H1 (cell line): Measurements from ENCODE around the gene VIPR2. TPM values are rescaled to one million over a fixed set of nuclear protein-coding genes. Genes with fewer than 3 reads are reported as not detected.
A peak's percentile ranks its signal among the peaks of the same experiment; 100 is the strongest.
"Not testable (repeated sequence)": the region's sequence is repeated elsewhere in the genome, so short reads cannot be mapped to it uniquely, and the experiment has no call there.

ENCODE experiments used
- CTCF ChIA-PET: fragments of 300-600 bp; sonication (Branson Sonifier 250); formaldehyde crosslinking; loops from one replicate; lab custom pipeline; 2021; ENCODE audit not compliant: partially characterized antibody; lab: Charles Lee
- POLR2A ChIA-PET: fragments of 300-600 bp; sonication (Branson Sonifier 250); formaldehyde crosslinking; loops from one replicate; lab custom pipeline; 2021; ENCODE audit warnings: inconsistent platforms; ENCODE audit not compliant: partially characterized antibody; lab: Charles Lee
- DNase-seq, 2 experiments: peaks; one replicate each; pipeline versions ENCODE4 v3.0.0 to v3.0.0-alpha.2; 2010 to 2022; ENCODE audit warnings: low spot score in 2 of 2, low read depth in 1 of 2, mixed read lengths in 1 of 2
- FAIRE-seq: peaks from 2 replicates; lab custom pipeline; 2011; peaks lifted over from hg19 to GRCh38; lab: Jason Lieb, UNC
- H2AFZ ChIP-seq: 2 replicates; pipeline ENCODE4 v1.8.1; 2012; ENCODE audit warnings: low read length, inconsistent platforms
- H2AK5ac ChIP-seq: 2 replicates; pipeline ENCODE4 v1.6.1; 2013; ENCODE audit warnings: low read depth, low read length
- H2BK120ac ChIP-seq: replicated peaks from 2 replicates; pipeline ENCODE3; 2013; ENCODE audit warnings: low read depth, low read length, inconsistent platforms
- H2BK12ac ChIP-seq: 2 replicates; pipeline ENCODE4 v1.6.1; 2013; ENCODE audit warnings: low read depth, low read length
- H2BK15ac ChIP-seq: 2 replicates; pipeline ENCODE4 v1.6.1; 2013; ENCODE audit warnings: low read length
- H2BK20ac ChIP-seq: 2 replicates; pipeline ENCODE4 v1.6.1; 2013; ENCODE audit warnings: low read length
- H2BK5ac ChIP-seq: 2 replicates; pipeline ENCODE4 v1.6.1; 2013; ENCODE audit warnings: low read depth, low read length
- H3K14ac ChIP-seq: 2 replicates; pipeline ENCODE4 v1.6.1; 2013; ENCODE audit warnings: inconsistent platforms; ENCODE audit not compliant: insufficient read length
- H3K18ac ChIP-seq: 2 replicates; pipeline ENCODE4 v1.6.1; 2013; ENCODE audit warnings: low read length; ENCODE audit errors: extremely low read depth
- H3K23ac ChIP-seq: 2 replicates; pipeline ENCODE4 v1.6.1; 2013; ENCODE audit warnings: inconsistent platforms; ENCODE audit not compliant: insufficient read length
- H3K23me2 ChIP-seq: 2 replicates; pipeline ENCODE4 v1.6.1; 2013; ENCODE audit warnings: low read depth, low read length
- H3K27ac ChIP-seq: 2 replicates; pipeline ENCODE4 v1.6.1; 2011; ENCODE audit warnings: low read depth, low read length, inconsistent platforms
- H3K27me3 ChIP-seq, 4 experiments: replicated peaks in 1 of 4; 1 replicate in 1 of 4; 2 replicates in 3 of 4; pipeline versions ENCODE4 v1.6.1 to v1.8.1; 2011 to 2013; ENCODE audit warnings: low read length in 3 of 4, mild to moderate bottlenecking in 3 of 4, inconsistent platforms in 2 of 4, mixed read lengths in 2 of 4, moderate library complexity in 1 of 4; ENCODE audit not compliant: control insufficient read depth in 3 of 4, insufficient read depth in 3 of 4; ENCODE audit errors: extremely low read depth in 1 of 4
- H3K36me3 ChIP-seq, 4 experiments: 2 replicates each; pipeline versions ENCODE4 v1.6.1 to v1.8.1; 2011 to 2013; ENCODE audit warnings: mild to moderate bottlenecking in 4 of 4, low read length in 3 of 4, moderate library complexity in 2 of 4, control low read depth in 1 of 4, inconsistent platforms in 1 of 4; ENCODE audit not compliant: insufficient read depth in 4 of 4, control insufficient read depth in 2 of 4
- H3K4ac ChIP-seq: replicated peaks from 2 replicates; pipeline ENCODE3; 2013; ENCODE audit warnings: low read length, low read depth, mixed read lengths, inconsistent platforms; ENCODE audit not compliant: insufficient read length
- H3K4me1 ChIP-seq, 4 experiments: replicated peaks in 1 of 4; 1 replicate in 1 of 4; 2 replicates in 3 of 4; pipeline versions ENCODE4 v1.6.1 to v1.8.1; 2011 to 2013; ENCODE audit warnings: low read length in 3 of 4, inconsistent platforms in 2 of 4, mixed read lengths in 1 of 4; ENCODE audit not compliant: insufficient read depth in 4 of 4, control insufficient read depth in 3 of 4
- H3K4me2 ChIP-seq, 2 experiments: 2 replicates each; pipeline versions ENCODE4 v1.6.1 to v1.8.1; 2011 to 2013; ENCODE audit warnings: low read depth in 2 of 2, low read length in 2 of 2, control low read depth in 1 of 2, inconsistent platforms in 1 of 2, mild to moderate bottlenecking in 1 of 2; ENCODE audit not compliant: insufficient read depth in 1 of 2
- H3K4me3 ChIP-seq, 4 experiments: fragments of 200-600, 300-600 bp in 1 of 4; sonication (generic), shearing (Covaris generic), sonication (Bioruptor Twin) in 1 of 4; 2 replicates each; pipeline versions ENCODE4 v1.5.1 to v1.8.1; 2011 to 2016; ENCODE audit warnings: low read length in 4 of 4, low read depth in 3 of 4, control low read depth in 2 of 4, inconsistent platforms in 2 of 4, mild to moderate bottlenecking in 2 of 4, mixed read lengths in 1 of 4, moderate library complexity in 1 of 4; ENCODE audit not compliant: insufficient read depth in 2 of 4; ENCODE audit errors: extremely low read depth in 1 of 4
- H3K56ac ChIP-seq: replicated peaks from 2 replicates; pipeline ENCODE3; 2013; ENCODE audit warnings: low read depth, mild to moderate bottlenecking, mixed read lengths, low read length, inconsistent platforms; ENCODE audit not compliant: insufficient read length
- H3K79me1 ChIP-seq: 2 replicates; pipeline ENCODE4 v1.6.1; 2013; ENCODE audit warnings: low read depth, low read length, control low read depth
- H3K79me2 ChIP-seq, 2 experiments: 2 replicates each; pipeline versions ENCODE4 v1.6.1 to v1.8.1; 2012 to 2013; ENCODE audit warnings: low read length in 2 of 2, mild to moderate bottlenecking in 2 of 2, inconsistent platforms in 1 of 2; ENCODE audit not compliant: insufficient read depth in 2 of 2, control insufficient read depth in 1 of 2
- H3K9ac ChIP-seq, 4 experiments: replicated peaks in 1 of 4; 1 replicate in 1 of 4; 2 replicates in 3 of 4; pipeline versions ENCODE4 v1.6.1 to v1.8.1; 2011 to 2013; ENCODE audit warnings: low read depth in 3 of 4, low read length in 3 of 4, control low read depth in 2 of 4, mild to moderate bottlenecking in 2 of 4, moderate library complexity in 2 of 4, inconsistent platforms in 1 of 4; ENCODE audit errors: extremely low read depth in 1 of 4
- H3K9me3 ChIP-seq, 2 experiments: 2 replicates each; pipeline versions ENCODE4 v1.6.1 to v1.8.1; 2012 to 2013; ENCODE audit warnings: mild to moderate bottlenecking in 2 of 2, moderate library complexity in 2 of 2, control low read depth in 1 of 2, inconsistent platforms in 1 of 2, low read depth in 1 of 2, low read length in 1 of 2, mixed read lengths in 1 of 2; ENCODE audit not compliant: insufficient read depth in 2 of 2
- H4K20me1 ChIP-seq, 2 experiments: replicated peaks in 1 of 2; 2 replicates each; pipeline versions ENCODE3 to v1.8.1; 2011 to 2013; ENCODE audit warnings: inconsistent platforms in 2 of 2, low read length in 2 of 2, mild to moderate bottlenecking in 1 of 2; ENCODE audit not compliant: insufficient read depth in 2 of 2, control insufficient read depth in 1 of 2
- H4K5ac ChIP-seq: 2 replicates; pipeline ENCODE4 v1.6.1; 2013; ENCODE audit warnings: low read length, low read depth, mixed read lengths, inconsistent platforms; ENCODE audit not compliant: insufficient read length
- H4K8ac ChIP-seq: 2 replicates; pipeline ENCODE4 v1.8.0; 2013; ENCODE audit warnings: mild to moderate bottlenecking, moderate library complexity, low read length, inconsistent platforms; ENCODE audit not compliant: insufficient read depth; ENCODE audit errors: extremely low read depth
- H4K91ac ChIP-seq: replicated peaks from 2 replicates; pipeline ENCODE3; 2013; ENCODE audit warnings: low read length, mixed read lengths, inconsistent platforms; ENCODE audit not compliant: insufficient read length
- whole genome bisulfite sequencing, 2 experiments: shearing (Covaris generic) in 1 of 2; methylation state at CpG; one replicate each; pipeline versions ENCODE4 v1.1.6 to v1.1.7; 2013 to 2015; ENCODE audit warnings: low lambda C conversion rate in 2 of 2, mixed read lengths in 2 of 2, inconsistent platforms in 1 of 2, low coverage in 1 of 2, missing lambda C conversion rate in 1 of 2; ENCODE audit not compliant: insufficient replicate concordance in 2 of 2, insufficient coverage in 1 of 2, insufficient read length in 1 of 2; ENCODE audit errors: extremely low coverage in 1 of 2, missing lambda C conversion rate in 1 of 2; 5-methylcytosine and 5-hydroxymethylcytosine counted together
- polyA plus RNA-seq, 7 experiments: library from polyadenylated mRNA; depleted of rRNA in 3 of 7; stranded (reverse) in 5 of 7; unstranded in 2 of 7; fragments of >200 nt in 5 of 7; fragments of 200-250 nt in 2 of 7; gene quantifications; 1 replicate in 5 of 7; 2 replicates in 1 of 7; 4 replicates in 1 of 7; pipeline versions ENCODE4 v1.2.1 to v1.2.3, GENCODE V29; 2011 to 2013; ENCODE audit warnings: missing spikeins in 2 of 7, mixed read lengths in 2 of 7
- total RNA-seq: library from RNA; stranded (reverse); fragmentation: NEBNext Ultra II Directional; extraction: Animal tissue kit (Norgen Biotek cat#: 25700); gene quantifications from 2 replicates; pipeline ENCODE4 v1.2.1, GENCODE V29; 2021

VIPR2 gene
- total and polyA plus RNA-seq, 2 of the 8 experiments (the other 6 are each of a cell fraction or from before 2014, with no cell fraction given): 2.4 to 6.3 TPM

DNA sequence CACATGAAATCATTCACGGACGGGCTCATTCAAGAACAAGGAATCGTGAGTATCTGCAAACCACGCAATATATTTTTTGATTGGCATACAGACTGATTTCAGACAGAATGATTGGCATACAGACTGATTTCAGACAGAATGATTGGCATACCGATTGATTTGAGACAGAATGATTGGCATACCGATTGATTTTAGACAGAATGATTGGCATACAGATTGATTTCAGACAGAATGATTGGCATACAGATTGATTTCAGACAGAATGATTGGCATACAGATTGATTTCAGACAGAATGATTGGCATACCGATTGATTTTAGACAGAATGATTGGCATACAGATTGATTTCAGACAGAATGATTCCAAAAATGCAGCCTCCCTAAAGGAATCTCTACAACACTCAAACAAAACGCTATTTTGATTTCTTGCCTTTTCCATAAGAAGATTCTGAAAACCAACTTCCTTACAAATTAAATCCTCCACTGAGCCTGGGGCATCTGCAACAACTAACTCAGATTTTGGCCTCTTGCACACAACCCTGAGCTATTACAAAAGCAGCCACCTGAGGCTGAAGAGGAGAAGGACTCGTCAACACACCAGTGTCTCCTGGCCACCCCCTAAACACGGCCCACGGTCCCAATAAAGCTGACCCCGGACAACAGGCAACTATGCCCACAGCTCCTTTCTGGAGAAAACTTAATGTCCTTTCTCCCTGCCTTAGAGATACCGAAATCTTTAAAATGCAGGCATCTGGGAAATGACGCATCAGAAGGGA is 11.8 kb downstream of the VIPR2 start:
- H3K9me3 ChIP-seq, H3K4ac ChIP-seq, H3K18ac ChIP-seq, H2BK120ac ChIP-seq, H3K56ac ChIP-seq, H3K4me1 ChIP-seq, H3K36me3 ChIP-seq, H2AFZ ChIP-seq, H3K4me3 ChIP-seq, H2BK15ac ChIP-seq, H2BK12ac ChIP-seq, POLR2A ChIA-PET, H3K4me2 ChIP-seq, H3K23ac ChIP-seq, DNase-seq, H3K23me2 ChIP-seq, H2BK20ac ChIP-seq, H3K79me1 ChIP-seq, H2BK5ac ChIP-seq, H3K27ac ChIP-seq, H3K27me3 ChIP-seq, H2AK5ac ChIP-seq, H3K9ac ChIP-seq, H4K91ac ChIP-seq, H3K14ac ChIP-seq, H4K20me1 ChIP-seq, H3K79me2 ChIP-seq, H4K5ac ChIP-seq, H4K8ac ChIP-seq: not testable (repeated sequence)
- FAIRE-seq: peak; percentile 93
- 88% methylated on average over 10 of the region's 14 CpGs; no CpG with 5 or more reads in 1 of the 2 experiments for WGBS, 2 experiments
- CTCF ChIA-PET: interaction anchor here (1.0 kb wide), 1 partner anchor 156 kb away, joined by 3 read pairs; no protein-coding TSS in a partner anchor
